Astrocyte (in vitro differentiated cells and primary cell): ENCODE measurements around the gene POLR2F.

Experiments
- CTCF ChIP-seq: IDR thresholded peaks from 2 replicates; pipeline ENCODE4 v1.5.1; 2011; ENCODE audit warnings: low read depth, mild to moderate bottlenecking, inconsistent platforms, low read length, moderate library complexity; ENCODE audit not compliant: insufficient read depth
- EZH2 ChIP-seq: IDR thresholded peaks from 2 replicates; pipeline ENCODE4 v1.6.1; 2012; ENCODE audit warnings: mild to moderate bottlenecking, low read length, inconsistent platforms; ENCODE audit not compliant: insufficient read depth

GRCh38 chr22:37943136-37943824, 10.2 kb upstream of the POLR2F start:
- TF ChIP-seq CTCF (no peak), EZH2 (no peak)
